ENCODE data around the gene DCC. TPM values are rescaled to one million over a fixed set of nuclear protein-coding genes. Genes with fewer than 3 reads are reported as not detected.

Gene DCC
- total and polyA plus RNA-seq, 9 of the 15 experiments (the other 6 are each of a cell fraction or from before 2014, with no cell fraction given): not detected

GRCh38 chr18:52813635-52814416, 473.8 kb downstream of the DCC start (continued):
- TF ChIP-seq HNRNPLL (IDR thresholded peaks at IDR 0.05; ENCODE audit: low read depth, low read length, poor library complexity, severe bottlenecking) (no peak), SFPQ (IDR thresholded peaks at IDR 0.05; ENCODE audit: low read depth, low read length) (no peak)
- TF ChIP-seq, protein P1, sequence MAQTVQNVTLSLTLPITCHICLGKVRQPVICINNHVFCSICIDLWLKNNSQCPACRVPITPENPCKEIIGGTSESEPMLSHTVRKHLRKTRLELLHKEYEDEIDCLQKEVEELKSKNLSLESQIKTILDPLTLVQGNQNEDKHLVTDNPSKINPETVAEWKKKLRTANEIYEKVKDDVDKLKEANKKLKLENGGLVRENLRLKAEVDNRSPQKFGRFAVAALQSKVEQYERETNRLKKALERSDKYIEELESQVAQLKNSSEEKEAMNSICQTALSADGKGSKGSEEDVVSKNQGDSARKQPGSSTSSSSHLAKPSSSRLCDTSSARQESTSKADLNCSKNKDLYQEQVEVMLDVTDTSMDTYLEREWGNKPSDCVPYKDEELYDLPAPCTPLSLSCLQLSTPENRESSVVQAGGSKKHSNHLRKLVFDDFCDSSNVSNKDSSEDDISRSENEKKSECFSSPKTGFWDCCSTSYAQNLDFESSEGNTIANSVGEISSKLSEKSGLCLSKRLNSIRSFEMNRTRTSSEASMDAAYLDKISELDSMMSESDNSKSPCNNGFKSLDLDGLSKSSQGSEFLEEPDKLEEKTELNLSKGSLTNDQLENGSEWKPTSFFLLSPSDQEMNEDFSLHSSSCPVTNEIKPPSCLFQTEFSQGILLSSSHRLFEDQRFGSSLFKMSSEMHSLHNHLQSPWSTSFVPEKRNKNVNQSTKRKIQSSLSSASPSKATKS (CRISPR knock-in tag; IDR thresholded peaks at IDR 0.05): no peak

GRCh38 chr18:52815651-52816050, 475.7 kb downstream of the DCC start:
- ChIA-PET POLR2A (no interaction called here), CTCF (ENCODE audit: low intra/inter-chr PET ratio) (no interaction called here)
- H3K27me3 ChIP-seq (ENCODE audit: control insufficient read depth in 2 of 2, insufficient read depth in 2 of 2, low read length in 2 of 2): no peaks in the 10 kb centered on the region
- FAIRE-seq (no peak), DNase-seq (ENCODE audit: extremely low read depth in 1 of 4, low spot score in 3 of 4) (no peak), ATAC-seq (no peak)
- no peaks in the 10 kb centered on the region for H3K79me2 ChIP-seq (ENCODE audit: control insufficient read depth, insufficient read depth, low read length)
- H3K9me1 ChIP-seq (ENCODE audit: control insufficient read depth, insufficient read depth, low read length): no peaks in the 10 kb centered on the region
- no TSS peak for BruUV-seq (replicated peaks)
- H3K9ac ChIP-seq (ENCODE audit: insufficient read depth in 1 of 2, low read depth in 2 of 2, low read length in 2 of 2): no peak overlapping the region
- no peak overlapping the region for H3K4me3 ChIP-seq
- no peaks in the 10 kb centered on the region for H3K9me3 ChIP-seq (replicated peaks; ENCODE audit: control insufficient read depth, insufficient read depth, low read depth, low read length)
- in situ Hi-C loops (cut with MboI): no loop called here
- no peaks in the 10 kb centered on the region for H3K36me3 ChIP-seq (ENCODE audit: control insufficient read depth, insufficient read depth, low read length)
- intact Hi-C loops (cut with micrococcal nuclease): no loop called here
- no peak overlapping the region for H3K4me2 ChIP-seq (ENCODE audit: insufficient read depth, low read length)
- no peak overlapping the region for H3K27ac ChIP-seq (ENCODE audit: extremely low read depth, low read depth, low read length)
- H4K20me1 ChIP-seq (replicated peaks; ENCODE audit: control insufficient read depth, insufficient read depth, low read length): no peaks in the 10 kb centered on the region
- no peak overlapping the region for H2AFZ ChIP-seq (ENCODE audit: low read depth, low read length)
- H3K4me1 ChIP-seq (replicated peaks in 1 of 2; ENCODE audit: control insufficient read depth in 2 of 2, insufficient read depth in 2 of 2, low read length in 2 of 2): no peaks in the 10 kb centered on the region
- WGBS (ENCODE audit: insufficient coverage, low coverage, missing lambda C conversion rate): 0% methylated on average over 2 of the region's 2 CpGs
- TF ChIP-seq, protein P2, sequence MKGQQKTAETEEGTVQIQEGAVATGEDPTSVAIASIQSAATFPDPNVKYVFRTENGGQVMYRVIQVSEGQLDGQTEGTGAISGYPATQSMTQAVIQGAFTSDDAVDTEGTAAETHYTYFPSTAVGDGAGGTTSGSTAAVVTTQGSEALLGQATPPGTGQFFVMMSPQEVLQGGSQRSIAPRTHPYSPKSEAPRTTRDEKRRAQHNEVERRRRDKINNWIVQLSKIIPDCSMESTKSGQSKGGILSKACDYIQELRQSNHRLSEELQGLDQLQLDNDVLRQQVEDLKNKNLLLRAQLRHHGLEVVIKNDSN (CRISPR knock-in tag; IDR thresholded peaks at IDR 0.05): no peak
- TF ChIP-seq ZNF174 (CRISPR knock-in tag; IDR thresholded peaks at IDR 0.05) (no peak), NR2C1 (IDR thresholded peaks at IDR 0.05) (no peak), NR2C1 (tag; IDR thresholded peaks at IDR 0.05) (no peak), CREBBP (IDR thresholded peaks at IDR 0.05; ENCODE audit: low read depth, low read length) (no peak), ZNF644 (tag; IDR thresholded peaks at IDR 0.05; ENCODE audit: low read depth) (no peak), HNRNPK (IDR thresholded peaks at IDR 0.05; ENCODE audit: low read depth, low read length, poor library complexity, severe bottlenecking) (no peak), ZC3H11A (IDR thresholded peaks at IDR 0.05; ENCODE audit: low read depth, low read length) (no peak)
- TF ChIP-seq, protein P3, sequence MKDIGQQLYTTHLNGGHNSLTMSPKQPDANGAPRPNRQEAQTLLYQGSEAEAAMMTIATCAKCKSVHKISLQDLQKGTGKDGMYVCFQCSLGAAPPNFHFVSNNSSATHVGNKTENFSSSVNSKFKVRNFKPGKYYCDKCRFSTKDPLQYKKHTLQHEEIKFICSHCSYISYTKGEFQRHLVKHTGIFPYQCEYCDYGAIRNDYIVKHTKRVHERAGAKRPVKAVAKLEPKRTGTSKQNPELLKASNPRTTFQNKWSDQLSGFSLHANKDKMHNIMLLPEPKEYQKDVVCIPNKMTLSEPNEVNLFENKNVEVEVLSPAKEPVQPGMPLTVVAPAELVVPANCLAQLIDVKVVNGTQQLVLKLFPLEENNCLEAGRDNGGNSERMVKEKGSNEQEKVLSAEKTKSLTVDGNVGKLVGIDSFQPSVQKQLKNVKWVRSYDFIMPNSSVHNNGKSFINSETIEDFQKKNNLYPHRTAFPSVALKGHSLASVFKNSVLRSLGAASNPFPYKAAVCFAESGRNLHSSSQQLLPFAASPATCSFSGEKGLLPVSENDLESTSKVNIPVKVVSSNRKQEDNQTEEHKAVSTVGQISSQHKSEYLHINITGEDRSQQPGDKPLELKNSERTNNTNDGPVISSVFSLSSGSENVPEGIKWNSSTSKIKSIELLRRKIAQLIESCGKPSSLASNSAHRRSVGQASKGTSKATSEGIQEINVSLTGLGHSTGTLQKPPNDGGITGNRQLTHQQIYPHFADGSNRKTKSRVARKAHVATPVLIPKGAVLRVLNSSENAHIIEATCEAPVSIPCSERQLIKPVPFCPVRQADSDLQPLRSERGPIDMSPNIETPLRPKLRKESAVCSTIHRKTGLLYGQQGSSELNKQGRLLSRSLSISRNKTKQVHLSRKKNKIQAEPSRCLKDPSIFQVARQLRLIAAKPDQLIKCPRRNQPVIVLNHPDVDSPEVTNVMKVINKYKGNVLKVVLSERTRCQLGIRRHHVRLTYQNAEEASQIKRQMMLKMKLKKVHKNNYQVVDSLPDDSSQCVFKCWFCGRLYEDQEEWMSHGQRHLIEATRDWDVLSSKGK (CRISPR knock-in tag; IDR thresholded peaks at IDR 0.05): no peak

Data from K562 (cell line).